HepG2 (cell line): ENCODE results near the gene OSBPL8. TPM values are rescaled to one million over a fixed set of nuclear protein-coding genes. Genes with fewer than 3 reads are reported as not detected.
A peak's percentile ranks its signal among the peaks of the same experiment; 100 is the strongest.

Experiments used
- ATAC-seq: fragments of 200-7000 bp; cut with Tn5 transposase; 3 replicates; pipeline ENCODE4 v1.9.1; 2020; ENCODE audit warnings: mild to moderate bottlenecking, moderate library complexity
- BruUV-seq: library from RNA; stranded (reverse); fragments of 400-500 nt; replicated peaks from 2 replicates; lab custom pipeline; 2021; lab: Mats Ljungman, UMichigan
- CTCF ChIA-PET: fragments of 300-600 bp; formaldehyde crosslinking; extraction: SDS; loops from one replicate; lab custom pipeline; 2021; ENCODE audit warnings: low total read pairs, inconsistent platforms, low intra/inter-chr PET ratio; lab: Yijun Ruan, JAX
- POLR2A ChIA-PET: fragments of 350-600 bp; sonication (Branson Sonifier 250); formaldehyde crosslinking; loops from one replicate; lab custom pipeline; 2020; ENCODE audit warnings: antibody characterized with exemption, inconsistent platforms; lab: Yijun Ruan, JAX
- DNase-seq: peaks from one replicate; pipeline ENCODE4 v3.0.0-alpha.2; 2015; ENCODE audit warnings: low spot score
- FAIRE-seq: peaks from 3 replicates; lab custom pipeline; 2011; peaks lifted over from hg19 to GRCh38; lab: Jason Lieb, UNC
- H2AFZ ChIP-seq: one replicate; pipeline ENCODE4 v1.6.1; 2011; ENCODE audit warnings: low read length, inconsistent platforms
- H3K27ac ChIP-seq: fragments of 300-600 bp; 3 replicates; pipeline ENCODE4 v1.8.0; 2011; ENCODE audit warnings: mixed run types, mild to moderate bottlenecking, mixed read lengths, low read length, inconsistent platforms; ENCODE audit not compliant: insufficient read depth; ENCODE audit errors: extremely low read length
- H3K27me3 ChIP-seq, 2 experiments: fragments of 200-600 bp in 1 of 2; 2 replicates in 1 of 2; 3 replicates in 1 of 2; pipeline versions ENCODE4 v1.6.0 to v1.8.0; 2011; ENCODE audit warnings: low read length in 2 of 2, mild to moderate bottlenecking in 2 of 2, moderate library complexity in 2 of 2, inconsistent platforms in 1 of 2; ENCODE audit not compliant: insufficient read depth in 2 of 2, control insufficient read depth in 1 of 2
- H3K36me3 ChIP-seq, 2 experiments: fragments of 200-600 bp in 1 of 2; replicated peaks in 1 of 2; 2 replicates in 1 of 2; 3 replicates in 1 of 2; pipeline versions ENCODE4 v1.5.1 to v1.8.0; 2011; ENCODE audit warnings: low read length in 2 of 2, inconsistent platforms in 1 of 2; ENCODE audit not compliant: insufficient read depth in 2 of 2, control insufficient read depth in 1 of 2
- H3K4me1 ChIP-seq: 2 replicates; pipeline ENCODE4 v1.5.1; 2012; ENCODE audit warnings: low read length, inconsistent platforms; ENCODE audit not compliant: insufficient read depth
- H3K4me2 ChIP-seq: 2 replicates; pipeline ENCODE4 v1.6.0; 2011; ENCODE audit warnings: low read depth, low read length, inconsistent platforms
- H3K4me3 ChIP-seq, 3 experiments: fragments of 200-600 bp in 1 of 3; sonication (generic), shearing (Covaris generic) in 1 of 3; replicated peaks in 1 of 3; 2 replicates each; pipeline ENCODE4 v1.5.1; 2011 to 2016; ENCODE audit warnings: low read length in 3 of 3, inconsistent platforms in 2 of 3, low read depth in 2 of 3, mild to moderate bottlenecking in 2 of 3, control low read depth in 1 of 3, mixed read lengths in 1 of 3; ENCODE audit not compliant: insufficient read depth in 1 of 3
- H3K79me2 ChIP-seq: one replicate; pipeline ENCODE4 v1.6.1; 2011; ENCODE audit warnings: low read length, inconsistent platforms; ENCODE audit not compliant: insufficient read depth
- H3K9ac ChIP-seq: 2 replicates; pipeline ENCODE4 v1.6.0; 2011; ENCODE audit warnings: mild to moderate bottlenecking, low read depth, low read length, inconsistent platforms; ENCODE audit not compliant: insufficient read depth
- H3K9me3 ChIP-seq: 2 replicates; pipeline ENCODE4 v1.5.1; 2012; ENCODE audit warnings: mild to moderate bottlenecking, low read length
- H4K20me1 ChIP-seq: 2 replicates; pipeline ENCODE4 v1.6.0; 2011; ENCODE audit warnings: inconsistent platforms, mild to moderate bottlenecking, low read length, moderate library complexity; ENCODE audit not compliant: insufficient read depth
- CBX5 ChIP-seq: sonication (generic); formaldehyde crosslinking; IDR thresholded peaks from 2 replicates; pipeline ENCODE4 v1.4.0; 2020; ENCODE audit warnings: missing genetic modification reagents, borderline replicate concordance
- CENPT ChIP-seq: sonication (generic); formaldehyde crosslinking; IDR thresholded peaks from 2 replicates; pipeline ENCODE4 v1.8.0; 2022; ENCODE audit warnings: low read depth, mild to moderate bottlenecking, moderate library complexity, missing genetic modification reagents
- DZIP1 ChIP-seq: sonication (generic); formaldehyde crosslinking; IDR thresholded peaks from 2 replicates; pipeline ENCODE4 v1.5.0; 2020; ENCODE audit warnings: mild to moderate bottlenecking, missing genetic modification reagents
- PCBP2 ChIP-seq: fragments of 200-400 bp; formaldehyde crosslinking; optimal IDR thresholded peaks from 2 replicates; pipeline ENCODE3; 2018; ENCODE audit warnings: low read length, low read depth; ENCODE audit not compliant: poor library complexity, severe bottlenecking
- SSRP1 ChIP-seq: IDR thresholded peaks from 2 replicates; pipeline ENCODE4 v1.6.1; 2016; ENCODE audit warnings: control low read depth
- ZC3H4 ChIP-seq: sonication (generic); formaldehyde crosslinking; IDR thresholded peaks from 2 replicates; pipeline ENCODE4 v1.4.0; 2020; ENCODE audit warnings: missing genetic modification reagents, borderline replicate concordance
- ZNF234 ChIP-seq: sonication (generic); formaldehyde crosslinking; conservative IDR thresholded peaks from 2 replicates; pipeline ENCODE4 v1.5.1; 2020; ENCODE audit warnings: mild to moderate bottlenecking, missing genetic modification reagents
- ZNF251 ChIP-seq: sonication (generic); formaldehyde crosslinking; IDR thresholded peaks from 2 replicates; pipeline ENCODE4 v1.9.0; 2021; ENCODE audit warnings: mild to moderate bottlenecking, missing genetic modification reagents
- ZNF547 ChIP-seq: sonication (generic); formaldehyde crosslinking; IDR thresholded peaks from 2 replicates; pipeline ENCODE4 v1.5.1; 2020; ENCODE audit warnings: mild to moderate bottlenecking, missing genetic modification reagents
- ZNF672 ChIP-seq: sonication (generic); formaldehyde crosslinking; IDR thresholded peaks from 2 replicates; pipeline ENCODE4 v1.8.1; 2022; ENCODE audit warnings: missing genetic modification reagents
- ZNF7 ChIP-seq: IDR thresholded peaks from 2 replicates; pipeline ENCODE4 v1.6.1; 2016; ENCODE audit warnings: missing biosample characterization, missing genetic modification reagents
- ZXDC ChIP-seq: sonication (generic); formaldehyde crosslinking; IDR thresholded peaks from 2 replicates; pipeline ENCODE4 v1.5.0; 2020; ENCODE audit warnings: mild to moderate bottlenecking, missing genetic modification reagents
- WGBS: methylation state at CpG from one replicate; pipeline ENCODE4 v1.1.6; 2017; ENCODE audit warnings: low lambda C conversion rate; 5-methylcytosine and 5-hydroxymethylcytosine counted together
- in situ Hi-C: cut with HindIII; loops from 2 replicates; pipeline ENCODE4 v1.10.0; 2017; ENCODE audit warnings: low pct_unique_long_range_greater_than_20kb; ENCODE audit not compliant: extremely low pct_ligation_motif_present
- intact Hi-C: fragments of 100-400 bp; cut with micrococcal nuclease; formaldehyde crosslinking; loops from one replicate; pipeline ENCODE4 v1.10.0; 2022; ENCODE audit not compliant: unreplicated experiment
- polyA plus RNA-seq, 8 experiments: library from polyadenylated mRNA; depleted of rRNA in 3 of 8; stranded (reverse) in 7 of 8; unstranded in 1 of 8; fragments of >200 nt; fragmentation: Illumina TruSeq in 4 of 8; extraction: Trizol in 4 of 8; gene quantifications; 2 replicates each; pipeline versions ENCODE4 v1.2.1 to v1.2.3, GENCODE V29; 2011 to 2016; ENCODE audit warnings: low read depth in 4 of 8, missing spikeins in 1 of 8, mixed read lengths in 1 of 8; ENCODE audit not compliant: insufficient read depth in 1 of 8
- total RNA-seq, 5 experiments: library from RNA; depleted of rRNA; stranded (reverse); fragments of >200 nt; fragmentation: Illumina TruSeq; extraction: Trizol; gene quantifications; 2 replicates each; pipeline ENCODE4 v1.2.3, GENCODE V29; 2016; ENCODE audit warnings: low read depth in 1 of 5

OSBPL8 gene
- total and polyA plus RNA-seq, 2 of the 13 experiments (the other 11 are each of a cell fraction or from before 2014, with no cell fraction given), result 11.0 to 33.9 TPM

GRCh38 chr12:76451528-76451927, 108.0 kb downstream of the OSBPL8 start:
- H4K20me1 ChIP-seq, result no peaks in the 10 kb centered on the region; the same call in 1 of the 2 replicates
- H3K79me2 ChIP-seq, result no peaks in the 10 kb centered on the region
- intact Hi-C loops, result no loop called here
- peaks cover 12% of the 10 kb centered on the region for H3K4me1 ChIP-seq
- H3K27me3 ChIP-seq, result no peaks in the 10 kb centered on the region
- ChIA-PET CTCF (no interaction called here), POLR2A (no interaction called here)
- no peak overlapping the region for H3K4me3 ChIP-seq
- peak; percentile 11 for DNase-seq
- no peak overlapping the region for H2AFZ ChIP-seq
- no peaks in the 10 kb centered on the region for H3K9me3 ChIP-seq
- H3K36me3 ChIP-seq, result peaks cover 0 to 9% of the 10 kb centered on the region in 2 experiments; a peak in 1 of 5 replicates
- 97% methylated on average over 6 of the region's 6 CpGs for WGBS
- FAIRE-seq, result no peak
- H3K9ac ChIP-seq, result no peak overlapping the region
- ATAC-seq, result no peak
- H3K4me2 ChIP-seq, result no peak overlapping the region
- H3K27ac ChIP-seq, result no peak overlapping the region
- in situ Hi-C loops, result loop anchor here (25.0 kb wide), 1 partner anchor 914 kb away; no protein-coding TSS in a partner anchor
- no TSS peak for BruUV-seq
- TF ChIP-seq ZXDC (CRISPR knock-in tag), result no peak
- no peak for TF ChIP-seq CENPT
- no peak for TF ChIP-seq ZNF234 (CRISPR knock-in tag)
- no peak for TF ChIP-seq CBX5 (CRISPR knock-in tag)
- TF ChIP-seq ZC3H4 (CRISPR knock-in tag), result no peak
- no peak for TF ChIP-seq ZNF672 (CRISPR knock-in tag)
- no peak for TF ChIP-seq ZNF547 (CRISPR knock-in tag)
- no peak for TF ChIP-seq DZIP1 (CRISPR knock-in tag)
- no peak for TF ChIP-seq PCBP2
- no peak for TF ChIP-seq SSRP1 (CRISPR knock-in tag)
- no peak for TF ChIP-seq ZNF251
- TF ChIP-seq ZNF7 (CRISPR knock-in tag), result no peak
